Measurements from ENCODE around the gene ZIC2.
"Not testable (repeated sequence)": the region's sequence is repeated elsewhere in the genome, so short reads cannot be mapped to it uniquely, and the experiment has no call there.

ZIC2 gene

GRCh38 chr13:100032642-100033041 lies 51.1 kb downstream of the ZIC2 start:
- not testable (repeated sequence) for DNase-seq

GRCh38 chr13:100035936-100036335 lies 54.4 kb downstream of the ZIC2 start:
- no peak for DNase-seq
